NB4 (cell line): ENCODE results near the gene ZNF500.

Experiments used
- POLR2A ChIP-seq: IDR thresholded peaks from 2 replicates; pipeline ENCODE4 v1.6.1; 2011; ENCODE audit warnings: mild to moderate bottlenecking; ENCODE audit not compliant: insufficient read length; ENCODE audit errors: extremely low read depth
- TF ChIP-seq, protein P1 (sequence below): IDR thresholded peaks from one replicate; pipeline ENCODE4 v1.5.1; 2012; ENCODE audit warnings: low read depth, low read length

- TF ChIP-seq, protein P1, sequence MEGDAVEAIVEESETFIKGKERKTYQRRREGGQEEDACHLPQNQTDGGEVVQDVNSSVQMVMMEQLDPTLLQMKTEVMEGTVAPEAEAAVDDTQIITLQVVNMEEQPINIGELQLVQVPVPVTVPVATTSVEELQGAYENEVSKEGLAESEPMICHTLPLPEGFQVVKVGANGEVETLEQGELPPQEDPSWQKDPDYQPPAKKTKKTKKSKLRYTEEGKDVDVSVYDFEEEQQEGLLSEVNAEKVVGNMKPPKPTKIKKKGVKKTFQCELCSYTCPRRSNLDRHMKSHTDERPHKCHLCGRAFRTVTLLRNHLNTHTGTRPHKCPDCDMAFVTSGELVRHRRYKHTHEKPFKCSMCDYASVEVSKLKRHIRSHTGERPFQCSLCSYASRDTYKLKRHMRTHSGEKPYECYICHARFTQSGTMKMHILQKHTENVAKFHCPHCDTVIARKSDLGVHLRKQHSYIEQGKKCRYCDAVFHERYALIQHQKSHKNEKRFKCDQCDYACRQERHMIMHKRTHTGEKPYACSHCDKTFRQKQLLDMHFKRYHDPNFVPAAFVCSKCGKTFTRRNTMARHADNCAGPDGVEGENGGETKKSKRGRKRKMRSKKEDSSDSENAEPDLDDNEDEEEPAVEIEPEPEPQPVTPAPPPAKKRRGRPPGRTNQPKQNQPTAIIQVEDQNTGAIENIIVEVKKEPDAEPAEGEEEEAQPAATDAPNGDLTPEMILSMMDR, result no peak
- TF ChIP-seq POLR2A, result no peak
Measured at GRCh38 chr16:4706871-4707270, 60.1 kb downstream of the ZNF500 start.
